DMS 273 (cell line): ENCODE data around the gene ELFN2.

Experiments used
- DNase-seq: peaks from one replicate; lab custom pipeline; 2025; ENCODE audit not compliant: unreplicated experiment; lab: John Stamatoyannopoulos, UW

Gene ELFN2

DNA sequence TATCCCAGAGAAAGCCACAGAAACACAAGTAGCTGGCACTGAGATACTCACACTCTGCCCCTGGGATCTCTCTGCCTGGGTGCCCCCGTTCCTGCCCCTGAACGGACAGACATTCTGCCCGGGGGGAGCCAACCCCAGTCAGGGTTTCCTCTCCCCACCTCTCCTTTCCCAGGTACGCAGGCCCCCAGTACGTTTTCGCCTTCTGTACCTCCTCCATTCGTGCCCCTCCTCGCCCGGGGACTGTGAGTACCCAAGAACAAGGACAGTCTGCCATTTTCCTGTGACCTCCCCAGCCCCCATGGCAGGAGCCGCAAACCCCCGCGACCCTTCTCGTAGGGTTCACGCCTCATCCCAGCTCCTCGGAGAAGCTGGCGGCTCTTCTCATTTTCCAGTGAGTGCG is 29.1 kb upstream of the ELFN2 start:
- no peak for DNase-seq

DNA sequence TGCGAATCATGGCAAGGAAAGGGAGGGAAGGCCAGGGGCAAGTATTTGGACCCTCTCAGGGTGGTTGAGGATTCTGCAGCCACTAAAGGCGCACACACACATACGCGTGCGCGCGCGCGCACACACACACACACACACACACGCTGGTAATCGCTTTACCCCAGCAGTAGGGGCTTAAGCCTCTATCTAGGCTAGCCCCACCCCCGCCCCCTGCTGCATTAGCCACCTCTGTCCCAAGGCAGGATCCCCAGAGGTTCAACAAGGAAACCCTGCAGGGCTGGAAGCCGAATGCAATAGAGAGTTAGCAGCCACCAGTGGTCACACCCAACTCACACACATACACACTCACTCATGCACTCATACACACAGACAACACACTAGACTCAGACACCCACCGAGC is 28.6 kb upstream of the ELFN2 start:
- DNase-seq: no peak

DNA sequence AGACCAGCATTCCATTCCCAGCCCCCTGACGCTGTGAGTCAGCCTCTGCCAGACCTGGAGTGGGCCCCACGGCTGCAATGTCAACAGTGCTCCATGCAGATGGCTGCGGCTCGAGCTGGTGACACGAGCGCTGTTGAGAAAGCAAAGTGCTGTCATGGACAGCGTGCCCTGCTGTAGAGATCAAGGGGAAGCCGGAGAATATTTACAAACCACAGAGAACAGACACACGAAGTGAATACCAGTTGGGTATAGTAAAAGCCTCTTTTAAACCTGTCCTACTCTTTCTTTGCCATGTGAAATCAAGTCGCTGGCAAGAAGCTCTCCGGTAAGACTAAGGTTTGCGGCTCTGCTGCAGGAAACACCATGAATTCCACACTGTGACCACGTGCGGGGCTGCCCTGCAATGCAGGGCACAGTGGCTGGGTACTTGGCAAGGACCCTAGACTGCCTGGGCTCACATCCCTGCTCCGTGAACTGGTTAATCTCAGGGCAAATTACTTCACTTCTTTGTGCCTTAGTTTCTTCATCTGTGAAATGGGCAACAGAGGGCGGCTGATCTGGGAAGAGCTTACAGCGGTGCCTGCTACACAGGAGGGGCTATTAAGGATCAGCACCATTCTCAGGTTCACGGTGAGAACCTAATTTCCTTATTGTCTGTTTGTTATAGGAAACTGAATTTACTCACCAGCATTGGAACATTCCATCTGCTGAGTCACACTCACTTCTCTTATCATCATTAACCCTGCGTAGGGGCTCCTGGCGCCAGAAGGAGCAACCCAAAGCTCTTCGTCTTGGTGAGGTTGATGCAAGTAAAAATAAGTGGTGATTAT is 27.8 kb upstream of the ELFN2 start:
- DNase-seq: no peak

DNA sequence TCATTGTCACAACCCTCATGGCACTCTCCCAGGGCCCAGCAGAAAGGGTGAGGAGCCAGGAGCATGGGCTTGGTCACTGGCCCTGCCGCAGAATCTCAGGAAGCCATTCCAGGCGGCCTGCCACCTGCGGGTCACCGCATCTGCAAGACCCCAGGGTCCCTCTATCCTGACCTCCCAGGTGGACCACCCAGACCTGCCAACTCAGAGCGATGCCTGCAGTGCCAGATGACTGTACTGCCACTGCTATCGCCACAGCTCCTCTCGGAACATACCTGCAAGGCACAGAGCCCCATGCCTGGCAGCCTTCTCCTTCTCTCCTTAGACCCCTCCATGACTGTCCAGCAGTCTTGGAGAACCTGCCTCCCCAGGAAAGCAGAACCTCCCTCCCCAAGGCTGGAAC is 26.4 kb upstream of the ELFN2 start:
- DNase-seq: no peak

DNA sequence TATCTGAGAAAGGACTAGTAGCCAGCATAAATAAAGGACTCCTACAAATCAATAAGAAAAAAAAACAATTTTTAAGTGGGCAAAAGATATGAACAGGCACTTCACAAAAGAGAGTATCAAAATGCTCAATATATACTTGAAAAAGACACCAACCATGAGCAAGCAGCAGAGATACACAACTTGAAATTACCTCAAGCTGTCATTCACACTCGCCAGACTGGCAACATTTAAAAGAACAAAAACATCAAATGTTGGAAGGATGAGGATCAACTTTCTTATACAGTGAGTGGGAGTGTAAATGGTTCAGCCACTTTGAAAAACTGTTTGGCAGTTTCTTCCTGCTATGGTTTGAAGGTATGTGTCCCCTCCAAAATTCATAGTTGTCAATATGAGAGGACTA is 23.9 kb upstream of the ELFN2 start:
- DNase-seq: no peak

DNA sequence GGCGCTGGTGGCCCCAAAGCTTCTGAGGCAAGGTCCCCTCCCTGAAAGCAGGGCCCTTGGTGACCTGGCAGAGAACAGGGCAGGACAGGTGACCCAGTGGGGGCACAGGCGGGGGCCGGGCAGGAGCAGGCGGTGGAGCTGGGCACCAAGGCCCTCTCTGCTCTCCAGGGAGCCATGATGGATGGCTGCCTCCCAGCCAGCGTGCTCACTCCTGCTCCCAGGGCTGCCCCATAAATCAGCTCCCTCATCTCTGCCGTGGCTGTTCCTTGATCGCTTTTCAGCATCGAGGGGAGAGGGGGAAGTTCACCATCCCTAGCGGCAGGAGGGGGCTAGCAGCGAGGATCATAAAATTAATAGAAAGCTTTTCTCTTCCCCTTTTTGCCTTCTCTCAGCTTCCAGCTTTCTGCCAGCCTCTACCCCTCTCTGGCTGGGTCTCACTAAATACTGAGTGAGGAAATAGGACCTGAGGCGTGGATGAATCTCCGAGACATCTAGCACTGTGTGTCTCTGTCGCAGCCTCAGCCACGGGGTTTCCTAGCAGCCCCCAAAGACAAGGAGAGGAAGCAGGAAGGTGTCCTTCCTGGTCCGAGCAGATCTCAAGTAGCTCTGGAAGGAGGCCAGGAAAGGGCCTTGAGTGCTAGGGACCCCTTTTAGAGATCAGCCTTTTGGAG is 22.2 kb upstream of the ELFN2 start:
- DNase-seq: no peak

DNA sequence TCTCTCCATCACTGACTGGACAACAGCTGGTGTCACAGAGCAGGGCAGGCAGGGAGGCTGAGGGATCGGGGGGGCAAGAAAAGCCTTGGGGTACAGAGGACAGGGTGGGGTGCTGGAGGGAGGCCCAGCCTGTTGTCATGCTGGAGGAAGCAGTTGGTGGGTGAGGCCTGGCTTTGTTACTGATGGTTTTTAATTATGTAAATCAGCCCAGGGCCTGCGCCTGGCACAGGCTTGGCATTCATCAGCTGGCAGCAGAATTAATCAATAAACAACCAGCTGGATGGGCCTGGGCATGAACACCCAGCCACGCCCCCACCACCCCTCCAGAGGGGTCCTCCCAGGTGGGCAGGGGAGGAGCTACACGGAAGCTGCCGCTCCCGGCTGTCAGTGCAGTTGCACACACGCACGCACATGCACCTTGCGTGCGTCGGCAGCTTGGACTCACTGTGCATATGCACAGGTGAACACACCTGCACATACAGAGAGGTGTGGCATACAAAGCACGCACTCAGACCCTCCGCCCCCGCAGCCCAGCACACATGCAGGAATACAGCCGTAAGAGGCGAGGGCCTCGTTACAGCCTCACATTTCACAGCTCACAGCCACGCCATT is 21.3 kb upstream of the ELFN2 start:
- no peak for DNase-seq

DNA sequence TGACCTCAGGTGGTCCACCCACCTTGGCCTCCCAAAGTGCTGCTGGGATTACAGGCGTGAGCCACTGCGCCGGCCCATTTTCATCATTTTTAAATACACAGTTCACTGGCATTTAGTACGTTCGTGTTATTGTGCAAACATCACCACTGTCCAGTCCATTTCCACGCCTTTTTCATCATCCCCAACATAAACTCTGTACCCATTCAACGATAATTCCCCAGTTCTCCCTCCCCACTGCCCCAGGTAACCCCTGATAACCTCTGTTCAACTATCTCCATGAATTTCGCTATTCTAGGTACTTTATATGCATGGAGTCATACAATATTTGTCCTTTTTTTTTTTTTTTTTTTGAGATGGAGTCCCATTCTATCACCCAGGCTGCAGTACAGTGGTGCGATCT is 18.2 kb upstream of the ELFN2 start:
- no peak for DNase-seq

DNA sequence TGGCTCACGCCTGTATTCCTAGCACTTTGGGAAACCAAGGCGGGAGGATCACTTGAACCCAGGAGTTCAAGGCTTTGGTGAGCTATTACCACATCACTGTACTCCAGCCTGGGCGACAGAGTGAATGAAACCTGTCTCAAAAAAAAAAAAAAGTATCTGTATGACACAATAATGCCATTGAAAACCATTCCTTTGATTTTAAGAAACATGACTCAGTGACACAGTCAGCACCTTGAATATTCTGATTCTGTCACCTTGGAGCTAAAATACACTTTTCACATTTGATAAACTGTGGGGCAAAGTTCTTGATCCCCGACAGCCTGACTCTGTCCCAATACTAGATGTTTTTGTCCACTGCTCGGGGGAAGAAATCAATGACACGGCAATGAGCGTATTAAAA is 16.7 kb upstream of the ELFN2 start:
- DNase-seq: no peak

DNA sequence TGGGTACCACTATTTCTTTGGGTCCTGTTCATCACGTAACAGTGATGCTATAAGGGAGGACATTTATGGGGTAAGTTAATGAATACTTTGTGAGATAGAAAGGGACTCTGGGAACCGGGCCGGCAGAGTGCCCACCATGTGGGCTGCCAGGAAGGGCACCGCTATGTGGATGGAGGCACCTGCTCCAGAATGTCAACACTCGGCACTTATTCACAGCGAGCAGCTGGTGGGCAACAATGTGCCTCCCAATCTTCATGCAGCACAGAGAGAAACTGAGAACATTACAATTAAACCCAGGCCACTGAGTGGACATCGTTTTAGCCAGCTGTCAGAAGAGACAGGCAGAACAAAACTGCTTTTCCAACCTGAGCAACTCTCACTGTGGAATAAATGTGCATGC is 15.8 kb upstream of the ELFN2 start:
- DNase-seq: no peak

DNA sequence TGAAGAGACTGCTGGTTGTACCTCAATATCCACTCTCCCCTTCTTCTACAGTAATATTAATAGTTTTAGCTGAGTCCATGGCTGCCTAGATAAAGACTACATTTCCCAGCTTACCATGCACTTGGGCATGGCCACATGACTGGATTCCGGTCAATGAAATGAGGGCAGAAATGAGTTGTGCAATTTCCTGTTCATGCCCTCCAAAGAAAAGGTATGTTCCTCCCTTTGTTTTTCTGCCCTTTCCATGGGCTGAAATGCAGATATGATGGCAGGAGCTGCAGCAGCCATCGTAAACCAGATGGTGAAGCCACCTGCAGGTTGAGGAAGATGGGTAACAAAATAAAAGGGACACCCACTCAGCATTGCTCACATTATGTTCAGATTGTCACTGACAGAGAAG is 15.3 kb upstream of the ELFN2 start:
- DNase-seq: peak; percentile 23

DNA sequence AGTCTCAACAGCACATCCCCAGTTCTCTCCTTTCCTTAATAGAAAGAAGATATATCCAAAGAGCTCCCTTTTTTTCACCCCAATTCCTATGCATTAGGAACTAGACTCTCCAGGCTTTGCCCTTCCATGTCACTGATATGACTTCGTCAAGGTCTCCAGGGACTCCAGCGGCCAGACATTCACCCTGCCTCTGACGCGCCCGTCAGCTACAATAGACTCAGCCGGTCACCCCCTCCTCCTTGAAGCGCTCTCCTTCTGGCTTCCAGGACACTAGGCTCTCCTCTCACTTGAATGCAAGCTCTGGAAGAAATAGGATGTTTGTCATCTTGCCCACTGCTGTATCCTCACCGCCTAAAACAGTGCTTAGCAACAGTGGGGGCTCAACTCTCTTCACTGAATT is 14.9 kb upstream of the ELFN2 start:
- no peak for DNase-seq

DNA sequence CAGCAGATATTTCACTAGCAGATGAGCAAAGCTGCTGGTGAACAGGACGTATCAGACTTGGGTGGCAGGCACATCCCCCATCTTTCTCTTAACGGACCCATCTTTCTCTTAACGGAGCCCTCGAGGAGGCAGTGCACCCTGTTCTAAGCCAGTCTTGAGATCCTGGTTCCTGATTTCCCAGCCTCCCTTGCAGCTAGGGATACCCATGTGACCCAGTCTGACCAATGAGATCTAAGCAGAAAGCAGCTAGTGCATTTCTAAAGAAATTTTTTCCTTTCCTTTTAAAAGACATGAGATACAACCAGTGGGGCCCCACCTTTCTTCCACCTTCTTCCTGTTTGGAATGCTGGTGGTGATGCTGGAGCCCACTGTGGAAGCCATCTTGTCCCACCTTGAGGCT is 13.6 kb upstream of the ELFN2 start:
- no peak for DNase-seq

DNA sequence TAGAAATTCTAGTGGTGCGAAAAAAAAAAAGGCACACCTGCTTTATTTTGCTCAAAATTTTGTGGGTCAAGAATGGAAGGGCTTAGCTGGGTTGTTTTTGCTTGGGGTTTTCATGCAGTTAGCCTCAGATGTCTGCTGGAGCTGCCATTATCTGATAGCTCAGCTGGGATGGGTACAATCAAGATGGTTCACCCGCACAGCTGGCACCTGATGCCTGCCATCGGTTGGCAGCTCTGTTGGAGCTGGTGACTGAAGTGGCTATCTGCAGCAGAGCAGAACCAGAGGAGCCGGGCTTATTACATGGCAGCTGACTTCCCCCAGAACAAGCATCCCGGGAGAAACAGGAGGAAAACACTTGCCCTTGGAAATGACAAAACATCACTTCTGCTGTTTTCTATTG is 12.1 kb upstream of the ELFN2 start:
- DNase-seq: no peak

DNA sequence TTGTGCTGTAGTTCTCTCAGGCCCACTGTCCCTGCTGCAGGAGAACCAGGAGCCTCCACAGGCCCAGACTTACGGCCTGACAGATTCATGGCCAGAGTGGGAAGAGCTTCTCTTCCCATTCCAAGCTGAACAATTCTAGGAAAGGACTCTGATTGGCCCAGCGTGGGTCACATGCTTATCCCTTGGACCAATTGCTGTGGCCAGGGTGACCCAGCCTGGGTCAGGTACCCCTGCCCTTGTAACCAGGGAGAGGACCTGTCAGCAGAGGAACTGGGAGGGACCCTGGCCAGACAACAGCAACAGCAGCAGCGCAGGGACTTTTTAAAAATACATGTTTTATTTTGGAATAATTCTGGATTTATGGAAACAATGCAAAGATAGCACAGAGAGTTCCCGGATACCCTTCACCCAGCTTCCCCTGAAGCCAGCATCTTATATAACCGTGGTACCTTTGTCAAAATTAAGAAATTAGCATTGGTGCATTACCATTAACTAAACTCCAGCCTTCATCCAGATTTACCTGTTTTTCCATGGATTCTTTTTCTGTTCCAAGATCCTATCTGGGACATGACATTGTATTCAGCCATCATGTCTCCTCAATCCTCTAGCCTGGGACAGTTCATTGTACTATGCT is 8.8 kb upstream of the ELFN2 start:
- DNase-seq: no peak

DNA sequence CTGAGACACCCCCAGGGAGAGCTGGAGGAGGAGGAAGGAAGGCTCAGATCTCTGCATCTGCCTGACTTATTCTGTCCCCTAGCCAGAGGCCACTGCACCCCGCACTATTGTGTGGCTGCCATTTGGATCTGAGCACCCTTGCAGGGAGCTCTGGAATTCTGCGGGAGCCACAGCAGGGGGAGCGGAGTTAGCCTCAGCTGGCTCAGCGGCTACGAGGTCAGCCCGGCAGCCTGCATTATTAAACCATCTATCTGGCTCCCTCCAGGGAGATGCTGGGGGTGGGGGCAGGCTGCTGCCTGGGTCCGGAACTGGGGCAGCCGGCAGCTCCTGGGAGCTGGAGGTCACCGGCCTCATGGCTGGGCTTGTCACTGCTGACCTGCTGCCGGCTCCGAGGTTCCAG is 6.5 kb upstream of the ELFN2 start:
- DNase-seq: peak; percentile 70

DNA sequence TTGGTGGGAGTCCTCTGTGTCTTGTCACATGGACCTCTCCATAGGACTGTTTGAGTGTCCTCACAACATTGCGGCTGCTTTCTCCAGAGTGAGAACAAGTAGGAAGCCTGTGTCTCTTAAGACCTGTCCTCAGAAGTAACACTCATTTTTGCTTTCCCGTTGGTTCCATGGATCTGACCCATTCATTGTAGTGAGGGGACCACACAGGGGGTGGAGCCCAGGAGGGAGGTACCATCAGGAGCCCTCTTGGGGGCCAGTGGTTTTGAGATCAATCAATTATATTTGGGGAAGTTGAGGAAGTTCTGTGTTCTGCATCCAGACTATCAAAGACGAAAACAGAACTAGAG is 5.4 kb upstream of the ELFN2 start:
- no peak for DNase-seq

DNA sequence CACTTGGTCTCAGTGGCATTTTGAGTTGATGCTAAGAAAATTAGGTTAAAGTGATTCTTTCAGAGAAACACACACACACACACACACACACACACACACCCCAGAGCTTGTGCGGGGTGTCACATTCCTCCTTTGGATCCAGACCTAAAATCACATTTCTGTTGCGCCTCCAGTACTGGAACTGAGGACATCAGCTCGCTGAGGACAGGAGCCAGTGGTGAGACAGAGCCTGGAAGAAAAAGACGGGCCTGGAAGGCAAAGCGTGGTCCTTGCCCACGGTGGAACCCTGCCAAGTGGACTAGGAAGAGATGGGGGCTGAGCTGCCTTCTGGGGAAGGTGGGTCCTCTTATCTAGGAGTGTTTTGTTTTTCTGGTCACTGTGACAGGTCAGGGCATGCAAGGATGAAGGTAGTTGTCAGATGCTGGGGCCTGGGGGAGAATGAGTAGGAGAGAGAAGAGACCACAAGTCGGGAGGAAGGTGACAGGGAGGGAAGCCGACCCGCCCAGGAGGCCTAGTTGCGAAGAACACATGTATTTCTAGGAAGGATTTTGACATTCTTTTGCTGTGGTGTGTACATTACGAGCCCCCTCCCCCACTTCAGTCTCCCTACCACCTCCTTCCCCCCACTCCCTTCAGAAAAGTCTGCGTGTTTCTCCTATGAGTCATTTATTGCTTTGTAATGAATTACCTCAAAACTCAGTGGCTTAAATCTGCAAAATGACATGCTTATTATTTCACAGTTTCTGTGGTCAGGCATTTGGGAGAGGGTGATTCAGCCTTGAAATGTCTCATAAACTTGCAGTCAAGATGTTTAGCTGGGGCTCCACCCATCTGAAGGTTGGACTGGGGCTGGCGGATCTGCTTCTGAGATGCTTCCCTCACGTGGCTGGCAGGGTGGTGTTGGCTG is 4.8 kb upstream of the ELFN2 start:
- DNase-seq: no peak

DNA sequence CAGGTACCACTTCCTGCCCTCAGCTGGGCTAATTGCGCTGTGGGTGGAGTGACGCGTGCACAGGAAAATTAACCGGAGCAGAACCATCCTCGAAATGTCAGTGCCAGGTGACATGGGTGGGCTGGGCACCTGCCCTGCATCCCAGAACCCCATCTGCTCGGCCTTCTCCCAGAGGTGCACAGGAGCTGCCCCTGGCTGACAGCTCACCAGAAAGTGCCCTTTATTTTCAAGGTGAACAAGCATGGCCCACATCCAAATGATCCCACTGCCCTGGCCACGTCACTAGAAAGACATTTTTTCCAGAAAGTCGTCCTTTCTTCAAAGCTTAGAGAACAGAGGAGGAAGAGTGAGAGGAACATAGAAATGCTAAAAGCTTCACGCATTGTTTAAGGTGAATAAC is 4.1 kb upstream of the ELFN2 start:
- no peak for DNase-seq

DNA sequence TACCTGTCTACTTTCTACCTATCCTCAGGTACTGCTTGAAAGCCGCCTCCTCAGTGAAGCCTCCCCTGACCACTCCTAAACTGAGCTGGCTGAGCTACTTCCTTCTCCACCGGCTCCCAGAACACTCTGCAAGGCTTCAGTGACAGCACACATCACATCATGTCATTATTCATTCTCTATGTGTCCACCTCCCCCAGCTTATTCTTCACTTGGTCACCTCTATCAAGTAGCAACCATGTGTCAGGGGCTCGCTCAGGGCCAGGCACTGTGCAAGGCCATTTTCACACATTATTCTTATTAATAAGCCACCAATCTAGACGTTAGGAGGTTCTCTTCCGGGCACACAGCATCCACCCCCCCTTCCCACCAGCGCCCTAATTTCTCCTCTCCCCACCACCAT is 3.7 kb upstream of the ELFN2 start:
- DNase-seq: no peak
